PFSK-1 (cell line): ENCODE data around the gene RAB6B.

Experiments used
- FOXP2 ChIP-seq: optimal IDR thresholded peaks from 2 replicates; pipeline ENCODE3; 2011; ENCODE audit warnings: borderline replicate concordance, control low read depth, inconsistent platforms; ENCODE audit not compliant: insufficient read depth; ENCODE audit errors: extremely low read length, extremely low read depth
- POLR2AphosphoS5 ChIP-seq: IDR thresholded peaks from 2 replicates; pipeline ENCODE4 v1.6.1; 2012; ENCODE audit warnings: low read depth, mild to moderate bottlenecking, control low read depth, low read length, moderate library complexity
- REST ChIP-seq, 2 experiments: IDR thresholded peaks; 2 replicates each; pipeline versions ENCODE4 v1.6.1 to v1.8.0; 2011 to 2012; ENCODE audit warnings: low read depth in 2 of 2, low read length in 2 of 2, control low read depth in 1 of 2, inconsistent platforms in 1 of 2, mild to moderate bottlenecking in 1 of 2, moderate library complexity in 1 of 2; ENCODE audit not compliant: insufficient read depth in 1 of 2
- SIN3A ChIP-seq: IDR thresholded peaks from 2 replicates; pipeline ENCODE4 v1.6.1; 2012; ENCODE audit warnings: mild to moderate bottlenecking, low read length, moderate library complexity, borderline replicate concordance; ENCODE audit not compliant: insufficient read depth
- TAF1 ChIP-seq: IDR thresholded peaks from 2 replicates; pipeline ENCODE4 v1.6.1; 2012; ENCODE audit warnings: low read length, control low read depth, borderline replicate concordance; ENCODE audit not compliant: insufficient read depth

The RAB6B gene

DNA sequence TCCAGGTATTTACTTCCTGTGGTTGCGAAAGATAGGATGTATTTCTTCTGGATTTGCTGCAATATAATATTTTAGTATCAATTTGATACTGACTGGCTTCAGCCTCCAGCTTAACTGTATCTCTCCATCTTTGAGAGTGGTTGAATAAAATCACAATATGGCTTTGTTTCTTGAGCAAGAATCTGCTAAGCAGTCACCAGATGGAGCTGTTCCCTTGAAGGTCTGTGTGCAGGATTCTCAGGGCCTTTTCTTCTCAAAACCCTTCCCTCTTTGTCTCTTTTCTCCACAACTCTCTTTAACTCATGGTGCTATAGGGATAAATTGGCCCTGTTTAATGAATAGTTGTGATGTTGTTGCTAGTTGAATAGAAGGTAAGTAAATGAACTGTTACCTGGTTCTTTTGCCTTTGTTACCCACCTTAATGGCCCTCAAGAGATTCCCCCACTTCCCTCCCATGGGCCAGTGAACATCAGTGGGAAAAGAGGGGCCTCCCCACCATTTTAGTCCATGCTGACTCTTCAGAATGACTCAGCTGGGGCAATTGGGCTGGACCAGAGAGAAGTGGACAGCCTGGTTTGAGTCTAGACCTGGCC, 34.8 kb upstream of the RAB6B start:
- no peak for TF ChIP-seq POLR2AphosphoS5
- no peak for TF ChIP-seq FOXP2
- TF ChIP-seq SIN3A, result no peak
- no peak for TF ChIP-seq REST (IDR thresholded peaks at IDR 0.05; ENCODE audit: insufficient read depth in 1 of 2, low read depth in 2 of 2, low read length in 2 of 2)
- no peak for TF ChIP-seq TAF1

GRCh38 chr3:133928903-133929607, 33.4 kb upstream of the RAB6B start:
- no peak for TF ChIP-seq SIN3A
- TF ChIP-seq TAF1, result no peak
- TF ChIP-seq POLR2AphosphoS5, result no peak
- no peak for TF ChIP-seq FOXP2
- no peak for TF ChIP-seq REST (IDR thresholded peaks at IDR 0.05; ENCODE audit: insufficient read depth in 1 of 2, low read depth in 2 of 2, low read length in 2 of 2)

GRCh38 chr3:133928136-133928893, 32.6 kb upstream of the RAB6B start:
- TF ChIP-seq SIN3A (no peak), TAF1 (no peak), FOXP2 (no peak), REST (IDR thresholded peaks at IDR 0.05; ENCODE audit: insufficient read depth in 1 of 2, low read depth in 2 of 2, low read length in 2 of 2) (no peak), POLR2AphosphoS5 (no peak)

DNA sequence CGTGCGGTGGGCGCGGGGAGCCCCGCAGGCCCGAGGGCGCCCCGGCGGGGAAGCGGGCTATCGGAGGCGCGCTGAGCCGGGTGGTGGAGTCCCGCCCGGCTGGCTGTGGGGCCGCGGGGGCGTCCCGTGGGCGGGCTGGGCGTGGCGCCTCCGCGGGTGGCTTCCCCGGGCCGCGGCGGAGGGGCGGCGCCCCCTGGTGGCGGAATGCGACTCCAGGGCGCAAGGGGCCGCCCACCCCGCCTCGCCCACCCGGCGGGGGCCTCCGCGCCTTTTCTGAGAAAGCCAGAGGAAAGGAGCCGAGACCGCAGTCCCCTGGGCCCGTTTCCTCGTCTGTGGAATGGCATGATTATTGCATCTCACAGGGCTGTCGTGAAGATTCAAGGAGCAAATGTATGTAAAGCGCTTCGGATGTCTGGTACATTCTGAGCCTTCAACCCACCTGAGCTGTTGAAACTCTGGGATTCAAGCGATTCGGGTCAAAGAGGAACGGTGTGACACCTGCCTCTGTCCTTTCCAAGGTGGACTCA, 31.9 kb upstream of the RAB6B start:
- TF ChIP-seq FOXP2, result no peak
- TF ChIP-seq SIN3A, result no peak
- no peak for TF ChIP-seq POLR2AphosphoS5
- TF ChIP-seq TAF1, result no peak
- TF ChIP-seq REST (IDR thresholded peaks at IDR 0.05; ENCODE audit: insufficient read depth in 1 of 2, low read depth in 2 of 2, low read length in 2 of 2), result no peak
